ENCODE results near the gene ALKBH6. TPM values are rescaled to one million over a fixed set of nuclear protein-coding genes. Genes with fewer than 3 reads are reported as not detected.

The ALKBH6 gene
- total and polyA plus RNA-seq, 4 donors = 10.3 to 25.6 (median 14.6) TPM

- Histone ChIP-seq H3K4me3 (ENCODE audit: low read length in 2 of 2) (no peak overlapping the region), H3K27ac (ENCODE audit: low read depth in 1 of 2, low read length in 2 of 2) (no peak overlapping the region), H3K36me3 (ENCODE audit: control insufficient read depth in 1 of 2, insufficient read depth in 2 of 2, low read length in 1 of 2) (peaks cover 0 to 4% of the 10 kb centered on the region in 2 donors), H3K9me3 (ENCODE audit: control insufficient read depth, low read length) (no peaks in the 10 kb centered on the region), H3K27me3 (ENCODE audit: control insufficient read depth in 1 of 2, insufficient read depth in 2 of 2, low read length in 1 of 2) (no peaks in the 10 kb centered on the region), H3K4me1 (ENCODE audit: control insufficient read depth in 1 of 2, insufficient read depth in 2 of 2, low read length in 2 of 2) (no peaks in the 10 kb centered on the region)
- 93 to 99% methylated on average over 3 of the region's 3 CpGs for WGBS, 2 donors
- DNase-seq (no peak), ATAC-seq (ENCODE audit: low FRiP score) (no peak)
- intact Hi-C loops (cut with DNase I) = no loop called here
Measured at GRCh38 chr19:36001605-36002004, 12.4 kb downstream of the ALKBH6 start.

GRCh38 chr19:35996777-35997176 is 17.2 kb downstream of the ALKBH6 start:
- ATAC-seq (ENCODE audit: low FRiP score) = no peak
- 92% methylated on average over 8 of the region's 8 CpGs for WGBS, 2 donors
- peaks cover 0 to 4% of the 10 kb centered on the region in 2 donors for H3K36me3 ChIP-seq (ENCODE audit: control insufficient read depth in 1 of 2, insufficient read depth in 2 of 2, low read length in 1 of 2)
- H3K27me3 ChIP-seq (ENCODE audit: control insufficient read depth in 1 of 2, insufficient read depth in 2 of 2, low read length in 1 of 2) = no peaks in the 10 kb centered on the region
- H3K4me3 ChIP-seq (ENCODE audit: low read length in 2 of 2) = no peak overlapping the region
- H3K9me3 ChIP-seq (ENCODE audit: control insufficient read depth, low read length) = no peaks in the 10 kb centered on the region
- intact Hi-C loops (cut with DNase I) = loop anchor here (5.0 kb wide), 2 partner anchors 56 to 121 kb away; partner anchors contain the start of genes TBCB (in 1 of the 2), THAP8 (in 1 of the 2) and WDR62 (in 1 of the 2)
- no peak overlapping the region for H3K27ac ChIP-seq (ENCODE audit: low read depth in 1 of 2, low read length in 2 of 2)
- DNase-seq = no peak
- H3K4me1 ChIP-seq (ENCODE audit: control insufficient read depth in 1 of 2, insufficient read depth in 2 of 2, low read length in 2 of 2) = no peaks in the 10 kb centered on the region

- Histone ChIP-seq H3K36me3 (ENCODE audit: control insufficient read depth in 1 of 2, insufficient read depth in 2 of 2, low read length in 1 of 2) (no peaks in the 10 kb centered on the region), H3K4me3 (ENCODE audit: low read length in 2 of 2) (peak within 1 kb of the TSS; percentile 76), H3K4me1 (ENCODE audit: control insufficient read depth in 1 of 2, insufficient read depth in 2 of 2, low read length in 2 of 2) (no peaks in the 10 kb centered on the region), H3K27ac (ENCODE audit: low read depth in 1 of 2, low read length in 2 of 2) (peak within 1 kb of the TSS in 1 of 2 donors; percentile 45), H3K27me3 (ENCODE audit: control insufficient read depth in 1 of 2, insufficient read depth in 2 of 2, low read length in 1 of 2) (no peaks in the 10 kb centered on the region), H3K9me3 (ENCODE audit: control insufficient read depth, low read length) (no peaks in the 10 kb centered on the region)
- DNase-seq (peak; percentile 98 to 99), ATAC-seq (ENCODE audit: low FRiP score) (peak; percentile 95)
- WGBS, 2 donors = 0% methylated on average over 75 to 97 of the region's 97 CpGs
- intact Hi-C loops (cut with DNase I) = loop anchor here (5.0 kb wide), 2 partner anchors 57 to 122 kb away; partner anchors contain the start of genes TBCB (in 1 of the 2), THAP8 (in 1 of the 2) and WDR62 (in 1 of the 2)
Measured at GRCh38 chr19:35995048-35995993, 18.7 kb downstream of the ALKBH6 start, which contains the start of gene SDHAF1. SDHAF1 (plus strand) TSS chr19:35995188; CDS start chr19:35995275, 87 bp downstream.

GRCh38 chr19:35993923-35994598 is 20.0 kb downstream of the ALKBH6 start:
- no peaks in the 10 kb centered on the region for H3K36me3 ChIP-seq (ENCODE audit: control insufficient read depth in 1 of 2, insufficient read depth in 2 of 2, low read length in 1 of 2)
- intact Hi-C loops (cut with DNase I) = loop anchor here in 1 of 2 donors (5.0 kb wide), 1 partner anchor 58 kb away; the partner anchor contains the start of genes THAP8 and WDR62
- H3K4me3 ChIP-seq (ENCODE audit: low read length in 2 of 2) = peak overlapping the region in 1 of 2 donors; percentile 76
- no peak overlapping the region for H3K27ac ChIP-seq (ENCODE audit: low read depth in 1 of 2, low read length in 2 of 2)
- ATAC-seq (ENCODE audit: low FRiP score) (no peak), DNase-seq (peak; percentile 55 to 84)
- H3K9me3 ChIP-seq (ENCODE audit: control insufficient read depth, low read length) = no peaks in the 10 kb centered on the region
- H3K4me1 ChIP-seq (ENCODE audit: control insufficient read depth in 1 of 2, insufficient read depth in 2 of 2, low read length in 2 of 2) = no peaks in the 10 kb centered on the region
- no peaks in the 10 kb centered on the region for H3K27me3 ChIP-seq (ENCODE audit: control insufficient read depth in 1 of 2, insufficient read depth in 2 of 2, low read length in 1 of 2)
- 21 to 27% methylated on average over 49 of the region's 49 CpGs for WGBS, 2 donors

- intact Hi-C loops (cut with DNase I) = loop anchor here in 1 of 2 donors (5.0 kb wide), 1 partner anchor 59 kb away; the partner anchor contains the start of genes THAP8 and WDR62
- Histone ChIP-seq H3K4me3 (ENCODE audit: low read length in 2 of 2) (no peak overlapping the region), H3K4me1 (ENCODE audit: control insufficient read depth in 1 of 2, insufficient read depth in 2 of 2, low read length in 2 of 2) (no peaks in the 10 kb centered on the region), H3K9me3 (ENCODE audit: control insufficient read depth, low read length) (no peaks in the 10 kb centered on the region), H3K27me3 (ENCODE audit: control insufficient read depth in 1 of 2, insufficient read depth in 2 of 2, low read length in 1 of 2) (no peaks in the 10 kb centered on the region), H3K36me3 (ENCODE audit: control insufficient read depth in 1 of 2, insufficient read depth in 2 of 2, low read length in 1 of 2) (no peaks in the 10 kb centered on the region), H3K27ac (ENCODE audit: low read depth in 1 of 2, low read length in 2 of 2) (no peak overlapping the region)
- no peak for ATAC-seq (ENCODE audit: low FRiP score)
- WGBS, 2 donors = 88 to 94% methylated on average over 8 of the region's 8 CpGs
- no peak for DNase-seq
Measured at GRCh38 chr19:35992907-35993765, 20.9 kb downstream of the ALKBH6 start.

- 79 to 80% methylated on average over 7 of the region's 7 CpGs for WGBS, 2 donors
- DNase-seq = no peak
- H3K4me1 ChIP-seq (ENCODE audit: control insufficient read depth in 1 of 2, insufficient read depth in 2 of 2, low read length in 2 of 2) = no peaks in the 10 kb centered on the region
- intact Hi-C loops (cut with DNase I) = loop anchor here in 1 of 2 donors (5.0 kb wide), 1 partner anchor 60 kb away; the partner anchor contains the start of genes THAP8 and WDR62
- no peak overlapping the region for H3K27ac ChIP-seq (ENCODE audit: low read depth in 1 of 2, low read length in 2 of 2)
- no peaks in the 10 kb centered on the region for H3K36me3 ChIP-seq (ENCODE audit: control insufficient read depth in 1 of 2, insufficient read depth in 2 of 2, low read length in 1 of 2)
- no peaks in the 10 kb centered on the region for H3K27me3 ChIP-seq (ENCODE audit: control insufficient read depth in 1 of 2, insufficient read depth in 2 of 2, low read length in 1 of 2)
- H3K4me3 ChIP-seq (ENCODE audit: low read length in 2 of 2) = no peak overlapping the region
- no peak for ATAC-seq (ENCODE audit: low FRiP score)
- H3K9me3 ChIP-seq (ENCODE audit: control insufficient read depth, low read length) = no peaks in the 10 kb centered on the region
Measured at GRCh38 chr19:35991731-35992450, 22.1 kb downstream of the ALKBH6 start.

GRCh38 chr19:35990771-35991730 is 23.0 kb downstream of the ALKBH6 start:
- intact Hi-C loops (cut with DNase I) = loop anchor here in 1 of 2 donors (5.0 kb wide), 1 partner anchor 61 kb away; the partner anchor contains the start of genes THAP8 and WDR62
- ATAC-seq (ENCODE audit: low FRiP score) (no peak), DNase-seq (no peak)
- Histone ChIP-seq H3K36me3 (ENCODE audit: control insufficient read depth in 1 of 2, insufficient read depth in 2 of 2, low read length in 1 of 2) (no peaks in the 10 kb centered on the region), H3K27me3 (ENCODE audit: control insufficient read depth in 1 of 2, insufficient read depth in 2 of 2, low read length in 1 of 2) (no peaks in the 10 kb centered on the region), H3K27ac (ENCODE audit: low read depth in 1 of 2, low read length in 2 of 2) (no peak overlapping the region), H3K4me3 (ENCODE audit: low read length in 2 of 2) (no peak overlapping the region), H3K4me1 (ENCODE audit: control insufficient read depth in 1 of 2, insufficient read depth in 2 of 2, low read length in 2 of 2) (no peaks in the 10 kb centered on the region), H3K9me3 (ENCODE audit: control insufficient read depth, low read length) (no peaks in the 10 kb centered on the region)
- 79 to 80% methylated on average over 10 of the region's 10 CpGs for WGBS, 2 donors

Measured in aorta (tissue), 5 donors.